ENCODE measurements around the gene CILP. TPM values are rescaled to one million over a fixed set of nuclear protein-coding genes. Genes with fewer than 3 reads are reported as not detected.

The CILP gene
- total and polyA plus RNA-seq, 2 experiments from 2014 or later: 0.03 TPM; not detected in 1

DNA sequence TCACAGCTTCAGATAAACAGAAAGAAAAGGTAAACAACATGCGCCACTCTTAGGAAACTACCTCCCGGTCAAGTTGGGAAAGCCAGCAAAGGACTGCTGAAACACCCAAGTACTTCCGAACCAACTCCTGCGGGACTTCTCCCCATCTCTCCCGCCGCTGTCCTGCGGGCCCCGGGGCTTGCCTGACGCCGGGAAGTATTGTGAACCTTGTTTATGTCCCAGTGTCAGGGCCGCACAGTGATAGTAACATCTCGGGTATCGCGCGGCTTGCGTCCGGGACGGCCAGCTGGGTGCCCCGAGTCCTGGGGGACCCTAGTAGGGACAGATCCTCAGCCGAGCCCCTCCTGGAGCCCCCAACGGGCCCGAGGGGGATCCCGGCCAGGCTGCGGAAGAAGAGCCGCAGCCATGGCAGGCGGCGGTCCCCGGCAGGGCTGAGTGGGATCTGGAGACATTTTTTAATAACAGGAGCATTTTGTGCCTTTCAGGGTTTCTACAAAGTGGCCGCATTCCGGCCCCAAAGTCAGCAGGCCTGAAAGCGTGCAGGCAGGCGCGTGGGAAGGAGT lies 26.9 kb downstream of the CILP start:
- no peaks in the 10 kb centered on the region for H3F3A ChIP-seq (replicated peaks; ENCODE audit: low read depth)
- no peaks in the 10 kb centered on the region for H3K27me3 ChIP-seq (ENCODE audit: insufficient read depth)
- DNase-seq (ENCODE audit: low spot score) (peak; percentile 79), ATAC-seq (peak; percentile 68)
- H3K4me1 ChIP-seq (ENCODE audit: insufficient read depth): 0 out of 2 replicates have a peak, but pooled peaks cover 6% of the 10 kb centered on the region
- Mint-ChIP-seq H3K9me3 (no peaks in the 10 kb centered on the region), H3K27me3 (ENCODE audit: insufficient read depth, low read depth, poor library complexity) (peaks cover 7% of the 10 kb centered on the region), H3K27ac (peak overlapping the region; percentile 85), H3K36me3 (ENCODE audit: low read depth) (0 out of 3 replicates have a peak, but pooled peaks cover 3% of the 10 kb centered on the region), H3K4me1 (peaks cover 11% of the 10 kb centered on the region), H3K4me3 (peak overlapping the region; percentile 92)
- H3K4me2 ChIP-seq: peak overlapping the region; percentile 79
- peaks cover 7% of the 10 kb centered on the region; the same call in 1 of the 2 replicates for H3K36me3 ChIP-seq (ENCODE audit: insufficient read depth)
- peak overlapping the region; percentile 86 for H2AFZ ChIP-seq
- H3K9me2 ChIP-seq (ENCODE audit: insufficient read depth): no peaks in the 10 kb centered on the region
- TF ChIP-seq STAT1 (IDR thresholded peaks at IDR 0.05; ENCODE audit: unreplicated experiment): no peak
- TF ChIP-seq, protein P1, sequence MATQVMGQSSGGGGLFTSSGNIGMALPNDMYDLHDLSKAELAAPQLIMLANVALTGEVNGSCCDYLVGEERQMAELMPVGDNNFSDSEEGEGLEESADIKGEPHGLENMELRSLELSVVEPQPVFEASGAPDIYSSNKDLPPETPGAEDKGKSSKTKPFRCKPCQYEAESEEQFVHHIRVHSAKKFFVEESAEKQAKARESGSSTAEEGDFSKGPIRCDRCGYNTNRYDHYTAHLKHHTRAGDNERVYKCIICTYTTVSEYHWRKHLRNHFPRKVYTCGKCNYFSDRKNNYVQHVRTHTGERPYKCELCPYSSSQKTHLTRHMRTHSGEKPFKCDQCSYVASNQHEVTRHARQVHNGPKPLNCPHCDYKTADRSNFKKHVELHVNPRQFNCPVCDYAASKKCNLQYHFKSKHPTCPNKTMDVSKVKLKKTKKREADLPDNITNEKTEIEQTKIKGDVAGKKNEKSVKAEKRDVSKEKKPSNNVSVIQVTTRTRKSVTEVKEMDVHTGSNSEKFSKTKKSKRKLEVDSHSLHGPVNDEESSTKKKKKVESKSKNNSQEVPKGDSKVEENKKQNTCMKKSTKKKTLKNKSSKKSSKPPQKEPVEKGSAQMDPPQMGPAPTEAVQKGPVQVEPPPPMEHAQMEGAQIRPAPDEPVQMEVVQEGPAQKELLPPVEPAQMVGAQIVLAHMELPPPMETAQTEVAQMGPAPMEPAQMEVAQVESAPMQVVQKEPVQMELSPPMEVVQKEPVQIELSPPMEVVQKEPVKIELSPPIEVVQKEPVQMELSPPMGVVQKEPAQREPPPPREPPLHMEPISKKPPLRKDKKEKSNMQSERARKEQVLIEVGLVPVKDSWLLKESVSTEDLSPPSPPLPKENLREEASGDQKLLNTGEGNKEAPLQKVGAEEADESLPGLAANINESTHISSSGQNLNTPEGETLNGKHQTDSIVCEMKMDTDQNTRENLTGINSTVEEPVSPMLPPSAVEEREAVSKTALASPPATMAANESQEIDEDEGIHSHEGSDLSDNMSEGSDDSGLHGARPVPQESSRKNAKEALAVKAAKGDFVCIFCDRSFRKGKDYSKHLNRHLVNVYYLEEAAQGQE (IDR thresholded peaks at IDR 0.05; ENCODE audit: unreplicated experiment): no peak
- no peak for TF ChIP-seq EZH2phosphoT487 (IDR thresholded peaks at IDR 0.05; ENCODE audit: unreplicated experiment)
- TF ChIP-seq ZNF114 (CRISPR knock-in tag; IDR thresholded peaks at IDR 0.05): no peak
- no peak for TF ChIP-seq JUNB (IDR thresholded peaks at IDR 0.05; ENCODE audit: unreplicated experiment)
- no peak for TF ChIP-seq POLR2AphosphoS5 (IDR thresholded peaks at IDR 0.05; ENCODE audit: low read depth)
- no peak for TF ChIP-seq NANOG (IDR thresholded peaks at IDR 0.05; ENCODE audit: borderline replicate concordance)
- TF ChIP-seq, protein P2, sequence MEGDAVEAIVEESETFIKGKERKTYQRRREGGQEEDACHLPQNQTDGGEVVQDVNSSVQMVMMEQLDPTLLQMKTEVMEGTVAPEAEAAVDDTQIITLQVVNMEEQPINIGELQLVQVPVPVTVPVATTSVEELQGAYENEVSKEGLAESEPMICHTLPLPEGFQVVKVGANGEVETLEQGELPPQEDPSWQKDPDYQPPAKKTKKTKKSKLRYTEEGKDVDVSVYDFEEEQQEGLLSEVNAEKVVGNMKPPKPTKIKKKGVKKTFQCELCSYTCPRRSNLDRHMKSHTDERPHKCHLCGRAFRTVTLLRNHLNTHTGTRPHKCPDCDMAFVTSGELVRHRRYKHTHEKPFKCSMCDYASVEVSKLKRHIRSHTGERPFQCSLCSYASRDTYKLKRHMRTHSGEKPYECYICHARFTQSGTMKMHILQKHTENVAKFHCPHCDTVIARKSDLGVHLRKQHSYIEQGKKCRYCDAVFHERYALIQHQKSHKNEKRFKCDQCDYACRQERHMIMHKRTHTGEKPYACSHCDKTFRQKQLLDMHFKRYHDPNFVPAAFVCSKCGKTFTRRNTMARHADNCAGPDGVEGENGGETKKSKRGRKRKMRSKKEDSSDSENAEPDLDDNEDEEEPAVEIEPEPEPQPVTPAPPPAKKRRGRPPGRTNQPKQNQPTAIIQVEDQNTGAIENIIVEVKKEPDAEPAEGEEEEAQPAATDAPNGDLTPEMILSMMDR (conservative IDR thresholded peaks at IDR 0.05; ENCODE audit: low read depth in 2 of 2): no peak
- TF ChIP-seq CREB1 (CRISPR knock-in tag; IDR thresholded peaks at IDR 0.05; ENCODE audit: low read depth): no peak
- no peak for TF ChIP-seq ZNF331 (CRISPR knock-in tag; IDR thresholded peaks at IDR 0.05; ENCODE audit: low read depth)
- TF ChIP-seq EZH2 (IDR thresholded peaks at IDR 0.05; ENCODE audit: low read depth, unreplicated experiment): no peak
- TF ChIP-seq, protein P3, sequence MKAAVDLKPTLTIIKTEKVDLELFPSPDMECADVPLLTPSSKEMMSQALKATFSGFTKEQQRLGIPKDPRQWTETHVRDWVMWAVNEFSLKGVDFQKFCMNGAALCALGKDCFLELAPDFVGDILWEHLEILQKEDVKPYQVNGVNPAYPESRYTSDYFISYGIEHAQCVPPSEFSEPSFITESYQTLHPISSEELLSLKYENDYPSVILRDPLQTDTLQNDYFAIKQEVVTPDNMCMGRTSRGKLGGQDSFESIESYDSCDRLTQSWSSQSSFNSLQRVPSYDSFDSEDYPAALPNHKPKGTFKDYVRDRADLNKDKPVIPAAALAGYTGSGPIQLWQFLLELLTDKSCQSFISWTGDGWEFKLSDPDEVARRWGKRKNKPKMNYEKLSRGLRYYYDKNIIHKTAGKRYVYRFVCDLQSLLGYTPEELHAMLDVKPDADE (IDR thresholded peaks at IDR 0.05): no peak
- TF ChIP-seq, protein P4, sequence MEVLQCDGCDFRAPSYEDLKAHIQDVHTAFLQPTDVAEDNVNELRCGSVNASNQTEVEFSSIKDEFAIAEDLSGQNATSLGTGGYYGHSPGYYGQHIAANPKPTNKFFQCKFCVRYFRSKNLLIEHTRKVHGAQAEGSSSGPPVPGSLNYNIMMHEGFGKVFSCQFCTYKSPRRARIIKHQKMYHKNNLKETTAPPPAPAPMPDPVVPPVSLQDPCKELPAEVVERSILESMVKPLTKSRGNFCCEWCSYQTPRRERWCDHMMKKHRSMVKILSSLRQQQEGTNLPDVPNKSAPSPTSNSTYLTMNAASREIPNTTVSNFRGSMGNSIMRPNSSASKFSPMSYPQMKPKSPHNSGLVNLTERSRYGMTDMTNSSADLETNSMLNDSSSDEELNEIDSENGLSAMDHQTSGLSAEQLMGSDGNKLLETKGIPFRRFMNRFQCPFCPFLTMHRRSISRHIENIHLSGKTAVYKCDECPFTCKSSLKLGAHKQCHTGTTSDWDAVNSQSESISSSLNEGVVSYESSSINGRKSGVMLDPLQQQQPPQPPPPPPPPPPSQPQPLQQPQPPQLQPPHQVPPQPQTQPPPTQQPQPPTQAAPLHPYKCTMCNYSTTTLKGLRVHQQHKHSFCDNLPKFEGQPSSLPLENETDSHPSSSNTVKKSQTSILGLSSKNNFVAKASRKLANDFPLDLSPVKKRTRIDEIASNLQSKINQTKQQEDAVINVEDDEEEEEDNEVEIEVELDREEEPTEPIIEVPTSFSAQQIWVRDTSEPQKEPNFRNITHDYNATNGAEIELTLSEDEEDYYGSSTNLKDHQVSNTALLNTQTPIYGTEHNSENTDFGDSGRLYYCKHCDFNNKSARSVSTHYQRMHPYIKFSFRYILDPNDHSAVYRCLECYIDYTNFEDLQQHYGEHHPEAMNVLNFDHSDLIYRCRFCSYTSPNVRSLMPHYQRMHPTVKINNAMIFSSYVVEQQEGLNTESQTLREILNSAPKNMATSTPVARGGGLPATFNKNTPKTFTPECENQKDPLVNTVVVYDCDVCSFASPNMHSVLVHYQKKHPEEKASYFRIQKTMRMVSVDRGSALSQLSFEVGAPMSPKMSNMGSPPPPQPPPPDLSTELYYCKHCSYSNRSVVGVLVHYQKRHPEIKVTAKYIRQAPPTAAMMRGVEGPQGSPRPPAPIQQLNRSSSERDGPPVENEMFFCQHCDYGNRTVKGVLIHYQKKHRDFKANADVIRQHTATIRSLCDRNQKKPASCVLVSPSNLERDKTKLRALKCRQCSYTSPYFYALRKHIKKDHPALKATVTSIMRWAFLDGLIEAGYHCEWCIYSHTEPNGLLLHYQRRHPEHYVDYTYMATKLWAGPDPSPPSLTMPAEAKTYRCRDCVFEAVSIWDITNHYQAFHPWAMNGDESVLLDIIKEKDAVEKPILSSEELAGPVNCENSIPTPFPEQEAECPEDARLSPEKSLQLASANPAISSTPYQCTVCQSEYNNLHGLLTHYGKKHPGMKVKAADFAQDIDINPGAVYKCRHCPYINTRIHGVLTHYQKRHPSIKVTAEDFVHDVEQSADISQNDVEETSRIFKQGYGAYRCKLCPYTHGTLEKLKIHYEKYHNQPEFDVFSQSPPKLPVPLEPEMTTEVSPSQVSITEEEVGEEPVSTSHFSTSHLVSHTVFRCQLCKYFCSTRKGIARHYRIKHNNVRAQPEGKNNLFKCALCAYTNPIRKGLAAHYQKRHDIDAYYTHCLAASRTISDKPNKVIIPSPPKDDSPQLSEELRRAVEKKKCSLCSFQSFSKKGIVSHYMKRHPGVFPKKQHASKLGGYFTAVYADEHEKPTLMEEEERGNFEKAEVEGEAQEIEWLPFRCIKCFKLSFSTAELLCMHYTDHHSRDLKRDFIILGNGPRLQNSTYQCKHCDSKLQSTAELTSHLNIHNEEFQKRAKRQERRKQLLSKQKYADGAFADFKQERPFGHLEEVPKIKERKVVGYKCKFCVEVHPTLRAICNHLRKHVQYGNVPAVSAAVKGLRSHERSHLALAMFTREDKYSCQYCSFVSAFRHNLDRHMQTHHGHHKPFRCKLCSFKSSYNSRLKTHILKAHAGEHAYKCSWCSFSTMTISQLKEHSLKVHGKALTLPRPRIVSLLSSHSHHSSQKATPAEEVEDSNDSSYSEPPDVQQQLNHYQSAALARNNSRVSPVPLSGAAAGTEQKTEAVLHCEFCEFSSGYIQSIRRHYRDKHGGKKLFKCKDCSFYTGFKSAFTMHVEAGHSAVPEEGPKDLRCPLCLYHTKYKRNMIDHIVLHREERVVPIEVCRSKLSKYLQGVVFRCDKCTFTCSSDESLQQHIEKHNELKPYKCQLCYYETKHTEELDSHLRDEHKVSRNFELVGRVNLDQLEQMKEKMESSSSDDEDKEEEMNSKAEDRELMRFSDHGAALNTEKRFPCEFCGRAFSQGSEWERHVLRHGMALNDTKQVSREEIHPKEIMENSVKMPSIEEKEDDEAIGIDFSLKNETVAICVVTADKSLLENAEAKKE (CRISPR knock-in tag; IDR thresholded peaks at IDR 0.05): no peak
- peaks cover 10% of the 10 kb centered on the region; the same call in 1 of the 2 replicates for H4K20me1 ChIP-seq (replicated peaks; ENCODE audit: insufficient read depth)
- peak overlapping the region; percentile 51 for H3K27ac ChIP-seq (ENCODE audit: low read depth)
- H3K4me3 ChIP-seq: peak overlapping the region; percentile 90
- peaks cover 50% of the 10 kb centered on the region for H3K79me2 ChIP-seq (replicated peaks; ENCODE audit: insufficient read depth)
